ENCODE data around the gene GNPNAT1.

- TF ChIP-seq CTCF (IDR thresholded peaks at IDR 0.05) (no peak), POLR2A (IDR thresholded peaks at IDR 0.05) (no peak)
Measured at GRCh38 chr14:52836063-52836462, 44.7 kb upstream of the GNPNAT1 start.
